ENCODE results near the gene KLF15. TPM values are rescaled to one million over a fixed set of nuclear protein-coding genes. Genes with fewer than 3 reads are reported as not detected.

Gene KLF15
- total RNA-seq, 1 experiment from 2014 or later = 14.7 TPM

DNA sequence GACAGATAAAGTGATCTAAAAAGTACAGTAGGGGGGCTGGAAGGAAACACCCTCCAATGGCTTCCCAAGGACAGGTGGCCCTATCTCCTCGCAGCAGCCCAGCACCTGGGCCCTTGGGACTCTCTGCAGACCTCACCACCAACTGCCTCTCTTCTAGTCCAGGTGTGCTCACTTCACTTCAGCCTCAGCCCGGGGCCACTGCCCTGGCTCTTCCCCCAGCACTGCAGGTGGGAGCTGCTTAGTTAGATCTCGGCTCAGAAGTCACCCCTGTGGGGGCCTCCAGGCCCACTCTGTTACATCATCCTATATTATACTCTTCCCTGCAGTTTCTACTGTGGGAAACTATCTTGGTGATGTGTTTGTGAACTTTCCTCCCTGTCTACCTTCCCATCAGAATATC lies 2.0 kb downstream of the KLF15 start:
- POLR2A ChIA-PET = no interaction called here
- CTCF ChIA-PET = no interaction called here
- TF ChIP-seq, protein P1, sequence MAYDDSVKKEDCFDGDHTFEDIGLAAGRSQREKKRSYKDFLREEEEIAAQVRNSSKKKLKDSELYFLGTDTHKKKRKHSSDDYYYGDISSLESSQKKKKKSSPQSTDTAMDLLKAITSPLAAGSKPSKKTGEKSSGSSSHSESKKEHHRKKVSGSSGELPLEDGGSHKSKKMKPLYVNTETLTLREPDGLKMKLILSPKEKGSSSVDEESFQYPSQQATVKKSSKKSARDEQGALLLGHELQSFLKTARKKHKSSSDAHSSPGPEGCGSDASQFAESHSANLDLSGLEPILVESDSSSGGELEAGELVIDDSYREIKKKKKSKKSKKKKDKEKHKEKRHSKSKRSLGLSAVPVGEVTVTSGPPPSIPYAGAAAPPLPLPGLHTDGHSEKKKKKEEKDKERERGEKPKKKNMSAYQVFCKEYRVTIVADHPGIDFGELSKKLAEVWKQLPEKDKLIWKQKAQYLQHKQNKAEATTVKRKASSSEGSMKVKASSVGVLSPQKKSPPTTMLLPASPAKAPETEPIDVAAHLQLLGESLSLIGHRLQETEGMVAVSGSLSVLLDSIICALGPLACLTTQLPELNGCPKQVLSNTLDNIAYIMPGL (CRISPR knock-in tag; IDR thresholded peaks at IDR 0.05) = no peak
- TF ChIP-seq, protein P2, sequence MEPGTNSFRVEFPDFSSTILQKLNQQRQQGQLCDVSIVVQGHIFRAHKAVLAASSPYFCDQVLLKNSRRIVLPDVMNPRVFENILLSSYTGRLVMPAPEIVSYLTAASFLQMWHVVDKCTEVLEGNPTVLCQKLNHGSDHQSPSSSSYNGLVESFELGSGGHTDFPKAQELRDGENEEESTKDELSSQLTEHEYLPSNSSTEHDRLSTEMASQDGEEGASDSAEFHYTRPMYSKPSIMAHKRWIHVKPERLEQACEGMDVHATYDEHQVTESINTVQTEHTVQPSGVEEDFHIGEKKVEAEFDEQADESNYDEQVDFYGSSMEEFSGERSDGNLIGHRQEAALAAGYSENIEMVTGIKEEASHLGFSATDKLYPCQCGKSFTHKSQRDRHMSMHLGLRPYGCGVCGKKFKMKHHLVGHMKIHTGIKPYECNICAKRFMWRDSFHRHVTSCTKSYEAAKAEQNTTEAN (CRISPR knock-in tag; IDR thresholded peaks at IDR 0.05) = 0 out of 2 replicates have a peak, but pooled peaks have one; percentile 5
- Mint-ChIP-seq H3K9me3 (peaks cover 13% of the 10 kb centered on the region), H3K27ac (peak overlapping the region; percentile 59), H3K27me3 (ENCODE audit: low read depth) (peaks cover 23% of the 10 kb centered on the region), H3K4me1 (peaks cover 19% of the 10 kb centered on the region), H3K36me3 (peaks cover 17% of the 10 kb centered on the region; the same call in 1 of the 2 replicates), H3K4me3 (peak overlapping the region; percentile 96)
- DNase-seq (ENCODE audit: low spot score) = no peak
- ATAC-seq = no peak

DNA sequence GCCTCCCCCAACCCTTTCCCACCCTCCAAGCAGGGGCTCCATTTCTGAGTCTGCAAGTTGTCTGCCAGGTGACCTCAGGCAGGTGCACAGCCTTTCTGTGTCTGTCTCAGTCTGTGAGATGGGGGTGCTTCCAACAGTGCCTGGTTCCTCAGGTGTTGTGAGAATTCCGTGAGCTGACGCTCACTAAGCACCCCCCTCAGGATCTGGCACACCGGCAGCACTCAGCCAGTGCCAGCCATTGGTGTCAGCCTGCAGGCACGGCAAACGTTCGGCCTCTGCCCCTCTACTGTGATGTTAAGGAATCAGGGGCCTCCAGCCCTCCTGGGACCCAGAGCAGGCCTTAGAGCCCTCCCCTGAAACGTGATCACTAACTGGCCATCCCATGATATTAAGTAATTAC lies 2.4 kb downstream of the KLF15 start:
- no peak for TF ChIP-seq ZNF232 (CRISPR knock-in tag; IDR thresholded peaks at IDR 0.05)
- TF ChIP-seq RELA (CRISPR knock-in tag; IDR thresholded peaks at IDR 0.05; ENCODE audit: borderline replicate concordance) = no peak
- TF ChIP-seq, protein P3, sequence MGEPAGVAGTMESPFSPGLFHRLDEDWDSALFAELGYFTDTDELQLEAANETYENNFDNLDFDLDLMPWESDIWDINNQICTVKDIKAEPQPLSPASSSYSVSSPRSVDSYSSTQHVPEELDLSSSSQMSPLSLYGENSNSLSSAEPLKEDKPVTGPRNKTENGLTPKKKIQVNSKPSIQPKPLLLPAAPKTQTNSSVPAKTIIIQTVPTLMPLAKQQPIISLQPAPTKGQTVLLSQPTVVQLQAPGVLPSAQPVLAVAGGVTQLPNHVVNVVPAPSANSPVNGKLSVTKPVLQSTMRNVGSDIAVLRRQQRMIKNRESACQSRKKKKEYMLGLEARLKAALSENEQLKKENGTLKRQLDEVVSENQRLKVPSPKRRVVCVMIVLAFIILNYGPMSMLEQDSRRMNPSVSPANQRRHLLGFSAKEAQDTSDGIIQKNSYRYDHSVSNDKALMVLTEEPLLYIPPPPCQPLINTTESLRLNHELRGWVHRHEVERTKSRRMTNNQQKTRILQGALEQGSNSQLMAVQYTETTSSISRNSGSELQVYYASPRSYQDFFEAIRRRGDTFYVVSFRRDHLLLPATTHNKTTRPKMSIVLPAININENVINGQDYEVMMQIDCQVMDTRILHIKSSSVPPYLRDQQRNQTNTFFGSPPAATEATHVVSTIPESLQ (CRISPR knock-in tag; IDR thresholded peaks at IDR 0.05) = no peak
- TF ChIP-seq ZNF317 (CRISPR knock-in tag; IDR thresholded peaks at IDR 0.05; ENCODE audit: borderline replicate concordance, low read depth) = no peak
- TF ChIP-seq, protein P4, sequence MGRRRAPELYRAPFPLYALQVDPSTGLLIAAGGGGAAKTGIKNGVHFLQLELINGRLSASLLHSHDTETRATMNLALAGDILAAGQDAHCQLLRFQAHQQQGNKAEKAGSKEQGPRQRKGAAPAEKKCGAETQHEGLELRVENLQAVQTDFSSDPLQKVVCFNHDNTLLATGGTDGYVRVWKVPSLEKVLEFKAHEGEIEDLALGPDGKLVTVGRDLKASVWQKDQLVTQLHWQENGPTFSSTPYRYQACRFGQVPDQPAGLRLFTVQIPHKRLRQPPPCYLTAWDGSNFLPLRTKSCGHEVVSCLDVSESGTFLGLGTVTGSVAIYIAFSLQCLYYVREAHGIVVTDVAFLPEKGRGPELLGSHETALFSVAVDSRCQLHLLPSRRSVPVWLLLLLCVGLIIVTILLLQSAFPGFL (CRISPR knock-in tag; IDR thresholded peaks at IDR 0.05; ENCODE audit: borderline replicate concordance) = no peak
- TF ChIP-seq, protein P1 (CRISPR knock-in tag; IDR thresholded peaks at IDR 0.05) = no peak
- TF ChIP-seq FOXP1 (CRISPR knock-in tag; IDR thresholded peaks at IDR 0.05; ENCODE audit: borderline replicate concordance) = no peak
- TF ChIP-seq, protein P5, sequence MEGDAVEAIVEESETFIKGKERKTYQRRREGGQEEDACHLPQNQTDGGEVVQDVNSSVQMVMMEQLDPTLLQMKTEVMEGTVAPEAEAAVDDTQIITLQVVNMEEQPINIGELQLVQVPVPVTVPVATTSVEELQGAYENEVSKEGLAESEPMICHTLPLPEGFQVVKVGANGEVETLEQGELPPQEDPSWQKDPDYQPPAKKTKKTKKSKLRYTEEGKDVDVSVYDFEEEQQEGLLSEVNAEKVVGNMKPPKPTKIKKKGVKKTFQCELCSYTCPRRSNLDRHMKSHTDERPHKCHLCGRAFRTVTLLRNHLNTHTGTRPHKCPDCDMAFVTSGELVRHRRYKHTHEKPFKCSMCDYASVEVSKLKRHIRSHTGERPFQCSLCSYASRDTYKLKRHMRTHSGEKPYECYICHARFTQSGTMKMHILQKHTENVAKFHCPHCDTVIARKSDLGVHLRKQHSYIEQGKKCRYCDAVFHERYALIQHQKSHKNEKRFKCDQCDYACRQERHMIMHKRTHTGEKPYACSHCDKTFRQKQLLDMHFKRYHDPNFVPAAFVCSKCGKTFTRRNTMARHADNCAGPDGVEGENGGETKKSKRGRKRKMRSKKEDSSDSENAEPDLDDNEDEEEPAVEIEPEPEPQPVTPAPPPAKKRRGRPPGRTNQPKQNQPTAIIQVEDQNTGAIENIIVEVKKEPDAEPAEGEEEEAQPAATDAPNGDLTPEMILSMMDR (IDR thresholded peaks at IDR 0.05) = no peak
- TF ChIP-seq NFE2L1 (CRISPR knock-in tag; IDR thresholded peaks at IDR 0.05) = no peak
- TF ChIP-seq RORB (CRISPR knock-in tag; IDR thresholded peaks at IDR 0.05) = no peak
- Mint-ChIP-seq H3K27me3 (ENCODE audit: low read depth) (peaks cover 18% of the 10 kb centered on the region), H3K27ac (no peak overlapping the region), H3K9me3 (peaks cover 9% of the 10 kb centered on the region), H3K36me3 (peaks cover 14% of the 10 kb centered on the region; the same call in 1 of the 2 replicates), H3K4me3 (no peak overlapping the region), H3K4me1 (peaks cover 19% of the 10 kb centered on the region)
- no peak for ATAC-seq
- no peak for DNase-seq (ENCODE audit: low spot score)
- ChIA-PET POLR2A (no interaction called here), CTCF (no interaction called here)

Measured in WTC11 (cell line).